Fibroblast of skin of right biceps (primary cell): ENCODE results near the gene NXN.
"Not testable (repeated sequence)": the region's sequence is repeated elsewhere in the genome, so short reads cannot be mapped to it uniquely, and the experiment has no call there.

Source experiments
- DNase-seq: peaks from one replicate; pipeline ENCODE4 v3.0.0-alpha.2; 2013

NXN gene

GRCh38 chr17:916315-916714 lies 63.3 kb downstream of the NXN start:
- no peak for DNase-seq

GRCh38 chr17:915538-916201 lies 63.9 kb downstream of the NXN start:
- DNase-seq: peak; percentile 67

- DNase-seq: no peak
These were observed 65.0 kb downstream of the NXN start for GRCh38 chr17:914561-914960.

GRCh38 chr17:913207-913606 lies 66.4 kb downstream of the NXN start:
- peak; percentile 47 for DNase-seq

- peak; percentile 71 for DNase-seq
These were observed 69.8 kb downstream of the NXN start for GRCh38 chr17:909642-910323.

- no peak for DNase-seq
These were observed 71.9 kb downstream of the NXN start for GRCh38 chr17:907725-908124.

- DNase-seq: not testable (repeated sequence)
These were observed 73.9 kb downstream of the NXN start for GRCh38 chr17:905708-906107.

- DNase-seq: peak; percentile 96
These were observed 75.7 kb downstream of the NXN start for GRCh38 chr17:903691-904481.

GRCh38 chr17:902463-902862 lies 77.1 kb downstream of the NXN start:
- no peak for DNase-seq

- DNase-seq: no peak
These were observed 77.6 kb downstream of the NXN start for GRCh38 chr17:901964-902363.

- DNase-seq: peak; percentile 62
These were observed 78.2 kb downstream of the NXN start for GRCh38 chr17:901191-901950.

GRCh38 chr17:900336-900934 lies 79.1 kb downstream of the NXN start:
- no peak for DNase-seq

GRCh38 chr17:897970-898619 lies 81.5 kb downstream of the NXN start:
- DNase-seq: no peak

GRCh38 chr17:896953-897661 lies 82.5 kb downstream of the NXN start:
- DNase-seq: no peak

GRCh38 chr17:896454-896853 lies 83.1 kb downstream of the NXN start:
- DNase-seq: no peak

GRCh38 chr17:892958-893357 lies 86.6 kb downstream of the NXN start:
- DNase-seq: no peak

GRCh38 chr17:888998-889441 lies 90.6 kb downstream of the NXN start:
- DNase-seq: no peak

GRCh38 chr17:887551-888209 lies 91.9 kb downstream of the NXN start:
- no peak for DNase-seq

GRCh38 chr17:885971-886571 lies 93.5 kb downstream of the NXN start:
- DNase-seq: no peak

GRCh38 chr17:883586-883962 lies 96.0 kb downstream of the NXN start:
- DNase-seq: no peak
